ENCODE measurements around the gene TNS3.

TNS3 gene

GRCh38 chr7:47580811-47581331 is 1.0 kb downstream of the TNS3 start:
- no peak for DNase-seq

GRCh38 chr7:47580175-47580706 is 1.7 kb downstream of the TNS3 start:
- DNase-seq = no peak

- DNase-seq = no peak
These were observed 2.5 kb downstream of the TNS3 start for GRCh38 chr7:47579458-47579857.

GRCh38 chr7:47578579-47579270 is 3.2 kb downstream of the TNS3 start:
- DNase-seq = no peak

GRCh38 chr7:47577321-47577919 is 4.5 kb downstream of the TNS3 start:
- DNase-seq = no peak

GRCh38 chr7:47576866-47577306 is 5.0 kb downstream of the TNS3 start:
- no peak for DNase-seq

GRCh38 chr7:47576031-47576865 is 5.7 kb downstream of the TNS3 start:
- DNase-seq = no peak

- peak; percentile 18 for DNase-seq
These were observed 7.2 kb downstream of the TNS3 start for GRCh38 chr7:47574482-47575329.

GRCh38 chr7:47573758-47574481 is 8.0 kb downstream of the TNS3 start:
- DNase-seq = no peak

GRCh38 chr7:47572939-47573757 is 8.8 kb downstream of the TNS3 start:
- no peak for DNase-seq

GRCh38 chr7:47572094-47572445 is 9.8 kb downstream of the TNS3 start:
- no peak for DNase-seq

- DNase-seq = no peak
These were observed 10.4 kb downstream of the TNS3 start for GRCh38 chr7:47571331-47572093.

- DNase-seq = no peak
These were observed 11.3 kb downstream of the TNS3 start for GRCh38 chr7:47570649-47571050.

- DNase-seq = no peak
These were observed 13.4 kb downstream of the TNS3 start for GRCh38 chr7:47568547-47568946.

GRCh38 chr7:47568056-47568455 is 13.9 kb downstream of the TNS3 start:
- DNase-seq = no peak

GRCh38 chr7:47565640-47566250 is 16.2 kb downstream of the TNS3 start:
- DNase-seq = no peak

- no peak for DNase-seq
These were observed 18.4 kb downstream of the TNS3 start for GRCh38 chr7:47563521-47563920.

GRCh38 chr7:47561715-47562446 is 20.0 kb downstream of the TNS3 start:
- no peak for DNase-seq
